ENCODE measurements around the gene DNM1. TPM values are rescaled to one million over a fixed set of nuclear protein-coding genes. Genes with fewer than 3 reads are reported as not detected.
"Not testable (repeated sequence)": the region's sequence is repeated elsewhere in the genome, so short reads cannot be mapped to it uniquely, and the experiment has no call there.

The DNM1 gene
- total and polyA plus RNA-seq, 4 donors = 0.29 to 5.9 (median 1.1) TPM

DNA sequence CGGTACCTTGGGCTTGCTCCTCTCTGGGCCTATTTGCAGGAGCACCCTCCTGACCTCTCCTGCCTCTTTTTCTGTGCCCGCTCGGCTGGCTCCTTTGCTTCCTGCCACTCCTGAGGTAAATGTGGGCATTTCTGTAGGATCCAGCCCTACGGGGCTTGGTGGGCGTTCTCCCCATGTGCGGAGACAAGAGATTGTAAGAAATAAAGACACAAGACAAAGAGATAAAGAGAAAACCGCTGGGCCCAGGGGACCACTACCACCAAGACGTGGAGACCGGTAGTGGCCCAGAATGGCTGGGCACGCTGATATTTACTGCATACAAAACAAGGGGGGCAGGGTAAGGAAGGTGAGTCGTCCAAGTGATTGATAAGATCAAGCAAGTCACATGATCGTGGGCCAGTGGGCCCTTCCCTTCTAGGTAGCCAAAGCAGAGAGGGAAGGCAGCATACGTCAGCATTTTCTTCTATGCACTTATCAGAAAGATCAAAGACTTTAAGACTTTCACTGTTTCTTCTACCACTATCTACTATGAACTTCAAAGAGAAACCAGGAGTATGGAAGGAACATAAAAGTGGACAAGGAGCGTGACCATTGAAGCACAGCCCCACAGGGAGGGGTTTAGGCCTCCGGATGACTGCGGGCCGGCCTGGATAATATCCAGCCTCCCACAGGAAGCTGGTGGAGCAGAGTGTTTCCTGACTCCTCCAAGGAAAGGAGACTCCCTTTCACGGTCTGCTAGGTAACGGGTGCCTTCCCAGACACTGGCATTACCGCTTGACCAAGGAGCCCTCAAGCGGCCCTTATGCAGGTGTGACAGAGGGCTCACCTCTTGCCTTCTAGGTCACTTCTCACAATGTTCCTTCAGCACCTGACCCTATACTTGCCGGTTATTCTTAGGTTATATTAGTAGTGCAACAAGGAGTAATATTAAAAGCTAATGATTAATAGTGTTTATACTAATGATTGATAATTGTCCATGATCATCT, 76.2 kb downstream of the DNM1 start:
- not testable (repeated sequence) for H3K36me3 ChIP-seq (ENCODE audit: control insufficient read depth in 4 of 4, insufficient read depth in 3 of 4, low read depth in 1 of 4, low read length in 3 of 4); H3K4me3 ChIP-seq (ENCODE audit: low read depth in 1 of 3, low read length in 3 of 3); H3K27me3 ChIP-seq (ENCODE audit: control insufficient read depth in 4 of 4, insufficient read depth in 4 of 4, low read length in 3 of 4); H3K9me3 ChIP-seq (ENCODE audit: control insufficient read depth in 4 of 4, low read length in 3 of 4); DNase-seq (ENCODE audit: low spot score); H3K27ac ChIP-seq (ENCODE audit: low read depth in 1 of 2, low read length in 2 of 2); H3K9ac ChIP-seq (ENCODE audit: low read depth in 1 of 2, low read length in 2 of 2)
- 82% methylated on average over 22 of the region's 22 CpGs for WGBS
- peaks cover 4 to 24% (median 17%) of the 10 kb centered on the region in 4 donors for H3K4me1 ChIP-seq (ENCODE audit: control insufficient read depth in 4 of 4, insufficient read depth in 4 of 4, low read length in 3 of 4)

DNA sequence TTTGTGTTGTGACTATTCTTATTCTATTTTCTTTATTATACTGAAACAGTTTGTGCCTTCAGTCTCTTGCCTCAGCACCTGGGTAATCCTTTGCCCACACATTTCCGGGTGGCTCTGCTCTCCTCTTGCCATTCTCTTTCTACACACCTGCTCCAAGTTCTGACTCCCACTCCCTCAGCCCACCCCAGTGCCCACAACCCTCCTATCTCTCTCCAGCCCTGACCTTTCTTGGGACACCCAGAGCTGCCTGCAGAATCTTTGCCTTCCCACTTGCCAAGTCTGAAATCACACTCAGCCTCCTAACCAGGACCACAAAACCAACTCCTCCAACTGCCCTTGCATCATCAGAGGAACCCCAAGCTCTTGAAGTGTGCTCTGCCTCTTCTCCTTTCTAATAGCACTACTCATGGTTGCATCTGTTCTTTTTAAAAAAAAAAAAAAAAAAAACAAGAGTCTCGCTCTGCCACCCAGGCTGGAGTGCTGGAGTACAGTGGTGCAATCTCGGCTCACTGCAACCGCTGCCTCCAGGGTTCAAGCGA, 77.0 kb downstream of the DNM1 start:
- DNase-seq (ENCODE audit: low spot score) = no peak
- Histone ChIP-seq H3K9ac (ENCODE audit: low read depth in 1 of 2, low read length in 2 of 2) (no peak overlapping the region), H3K27me3 (ENCODE audit: control insufficient read depth in 4 of 4, insufficient read depth in 4 of 4, low read length in 3 of 4) (no peaks in the 10 kb centered on the region), H3K9me3 (ENCODE audit: control insufficient read depth in 4 of 4, low read length in 3 of 4) (no peaks in the 10 kb centered on the region), H3K36me3 (ENCODE audit: control insufficient read depth in 4 of 4, insufficient read depth in 3 of 4, low read depth in 1 of 4, low read length in 3 of 4) (peaks cover 0 to 4% (median under 1%) of the 10 kb centered on the region in 4 donors), H3K4me1 (ENCODE audit: control insufficient read depth in 4 of 4, insufficient read depth in 4 of 4, low read length in 3 of 4) (peaks cover 2 to 16% (median 10%) of the 10 kb centered on the region in 4 donors), H3K27ac (ENCODE audit: low read depth in 1 of 2, low read length in 2 of 2) (no peak overlapping the region), H3K4me3 (ENCODE audit: low read depth in 1 of 3, low read length in 3 of 3) (no peak overlapping the region)
- no peak for TF ChIP-seq SP1 (IDR thresholded peaks at IDR 0.05)
- no peak for TF ChIP-seq HNF4G (IDR thresholded peaks at IDR 0.05)
- TF ChIP-seq HNF4A (conservative IDR thresholded peaks at IDR 0.05) = no peak
- TF ChIP-seq EGR1 (IDR thresholded peaks at IDR 0.05; ENCODE audit: low read depth in 2 of 2) = no peak
- no peak for TF ChIP-seq REST (IDR thresholded peaks at IDR 0.05)
- 91% methylated on average over 5 of the region's 5 CpGs for WGBS

DNA sequence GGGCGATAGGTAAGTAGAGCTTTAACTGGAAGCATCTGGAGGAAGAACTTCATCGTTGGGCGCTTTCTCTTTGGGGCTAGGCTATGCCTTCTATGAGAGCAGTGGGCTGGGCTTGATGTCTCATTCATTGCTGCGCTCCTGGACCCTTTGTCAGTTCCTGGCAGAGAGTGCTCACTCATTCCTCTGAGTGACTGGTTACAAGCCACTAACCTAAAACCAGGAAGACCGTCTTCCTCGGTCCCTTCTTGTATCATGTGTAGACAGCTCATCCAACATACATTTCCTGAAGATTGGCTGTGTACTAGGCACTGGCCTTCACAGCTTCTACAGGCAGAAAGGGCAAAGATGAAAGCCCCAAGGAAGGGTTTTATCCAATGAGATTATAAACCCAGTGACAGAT, 79.3 kb downstream of the DNM1 start:
- Histone ChIP-seq H3K27ac (ENCODE audit: low read depth in 1 of 2, low read length in 2 of 2) (no peak overlapping the region), H3K4me1 (ENCODE audit: control insufficient read depth in 4 of 4, insufficient read depth in 4 of 4, low read length in 3 of 4) (peaks cover 0 to 2% (median 1%) of the 10 kb centered on the region in 4 donors), H3K36me3 (ENCODE audit: control insufficient read depth in 4 of 4, insufficient read depth in 3 of 4, low read depth in 1 of 4, low read length in 3 of 4) (peaks cover 2 to 16% (median 8%) of the 10 kb centered on the region in 4 donors), H3K4me3 (ENCODE audit: low read depth in 1 of 3, low read length in 3 of 3) (no peak overlapping the region), H3K9ac (ENCODE audit: low read depth in 1 of 2, low read length in 2 of 2) (no peak overlapping the region), H3K9me3 (ENCODE audit: control insufficient read depth in 4 of 4, low read length in 3 of 4) (no peaks in the 10 kb centered on the region), H3K27me3 (ENCODE audit: control insufficient read depth in 4 of 4, insufficient read depth in 4 of 4, low read length in 3 of 4) (no peaks in the 10 kb centered on the region)
- no peak for DNase-seq (ENCODE audit: low spot score)
- WGBS = 97% methylated on average over 6 of the region's 6 CpGs
- no peak for TF ChIP-seq FOXA1 (IDR thresholded peaks at IDR 0.05)
- TF ChIP-seq, protein P1, sequence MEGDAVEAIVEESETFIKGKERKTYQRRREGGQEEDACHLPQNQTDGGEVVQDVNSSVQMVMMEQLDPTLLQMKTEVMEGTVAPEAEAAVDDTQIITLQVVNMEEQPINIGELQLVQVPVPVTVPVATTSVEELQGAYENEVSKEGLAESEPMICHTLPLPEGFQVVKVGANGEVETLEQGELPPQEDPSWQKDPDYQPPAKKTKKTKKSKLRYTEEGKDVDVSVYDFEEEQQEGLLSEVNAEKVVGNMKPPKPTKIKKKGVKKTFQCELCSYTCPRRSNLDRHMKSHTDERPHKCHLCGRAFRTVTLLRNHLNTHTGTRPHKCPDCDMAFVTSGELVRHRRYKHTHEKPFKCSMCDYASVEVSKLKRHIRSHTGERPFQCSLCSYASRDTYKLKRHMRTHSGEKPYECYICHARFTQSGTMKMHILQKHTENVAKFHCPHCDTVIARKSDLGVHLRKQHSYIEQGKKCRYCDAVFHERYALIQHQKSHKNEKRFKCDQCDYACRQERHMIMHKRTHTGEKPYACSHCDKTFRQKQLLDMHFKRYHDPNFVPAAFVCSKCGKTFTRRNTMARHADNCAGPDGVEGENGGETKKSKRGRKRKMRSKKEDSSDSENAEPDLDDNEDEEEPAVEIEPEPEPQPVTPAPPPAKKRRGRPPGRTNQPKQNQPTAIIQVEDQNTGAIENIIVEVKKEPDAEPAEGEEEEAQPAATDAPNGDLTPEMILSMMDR (IDR thresholded peaks at IDR 0.05; ENCODE audit: low read depth, low read length, missing input control) = no peak
- no peak for TF ChIP-seq RAD21 (IDR thresholded peaks at IDR 0.05)
- TF ChIP-seq NR2F2 (IDR thresholded peaks at IDR 0.05) = no peak
- TF ChIP-seq, protein P2, sequence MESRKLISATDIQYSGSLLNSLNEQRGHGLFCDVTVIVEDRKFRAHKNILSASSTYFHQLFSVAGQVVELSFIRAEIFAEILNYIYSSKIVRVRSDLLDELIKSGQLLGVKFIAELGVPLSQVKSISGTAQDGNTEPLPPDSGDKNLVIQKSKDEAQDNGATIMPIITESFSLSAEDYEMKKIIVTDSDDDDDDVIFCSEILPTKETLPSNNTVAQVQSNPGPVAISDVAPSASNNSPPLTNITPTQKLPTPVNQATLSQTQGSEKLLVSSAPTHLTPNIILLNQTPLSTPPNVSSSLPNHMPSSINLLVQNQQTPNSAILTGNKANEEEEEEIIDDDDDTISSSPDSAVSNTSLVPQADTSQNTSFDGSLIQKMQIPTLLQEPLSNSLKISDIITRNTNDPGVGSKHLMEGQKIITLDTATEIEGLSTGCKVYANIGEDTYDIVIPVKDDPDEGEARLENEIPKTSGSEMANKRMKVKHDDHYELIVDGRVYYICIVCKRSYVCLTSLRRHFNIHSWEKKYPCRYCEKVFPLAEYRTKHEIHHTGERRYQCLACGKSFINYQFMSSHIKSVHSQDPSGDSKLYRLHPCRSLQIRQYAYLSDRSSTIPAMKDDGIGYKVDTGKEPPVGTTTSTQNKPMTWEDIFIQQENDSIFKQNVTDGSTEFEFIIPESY (IDR thresholded peaks at IDR 0.05) = no peak
- TF ChIP-seq YY1 (IDR thresholded peaks at IDR 0.05) = no peak
- no peak for TF ChIP-seq HNF4G (IDR thresholded peaks at IDR 0.05)
- TF ChIP-seq REST (IDR thresholded peaks at IDR 0.05) = no peak
- TF ChIP-seq, protein P3, sequence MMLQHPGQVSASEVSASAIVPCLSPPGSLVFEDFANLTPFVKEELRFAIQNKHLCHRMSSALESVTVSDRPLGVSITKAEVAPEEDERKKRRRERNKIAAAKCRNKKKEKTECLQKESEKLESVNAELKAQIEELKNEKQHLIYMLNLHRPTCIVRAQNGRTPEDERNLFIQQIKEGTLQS (IDR thresholded peaks at IDR 0.05) = no peak
- no peak for TF ChIP-seq HNF4A (conservative IDR thresholded peaks at IDR 0.05)
- no peak for TF ChIP-seq SP1 (IDR thresholded peaks at IDR 0.05)
- TF ChIP-seq, protein P4, sequence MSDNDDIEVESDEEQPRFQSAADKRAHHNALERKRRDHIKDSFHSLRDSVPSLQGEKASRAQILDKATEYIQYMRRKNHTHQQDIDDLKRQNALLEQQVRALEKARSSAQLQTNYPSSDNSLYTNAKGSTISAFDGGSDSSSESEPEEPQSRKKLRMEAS (IDR thresholded peaks at IDR 0.05) = no peak

Data from liver (tissue), 9 donors.